GM12873 (cell line): ENCODE data around the gene CLIP1.
A peak's percentile ranks its signal among the peaks of the same experiment; 100 is the strongest.

Experiments used
- CTCF ChIP-seq: IDR thresholded peaks from 2 replicates; pipeline ENCODE4 v1.5.1; 2012; ENCODE audit warnings: low read depth, mild to moderate bottlenecking, moderate library complexity, low read length, control low read depth; ENCODE audit not compliant: insufficient read depth; ENCODE audit errors: missing control alignments

CLIP1 gene

GRCh38 chr12:122318607-122319605, 103.6 kb downstream of the CLIP1 start:
- no peak for TF ChIP-seq CTCF

GRCh38 chr12:122312926-122313325, 109.5 kb downstream of the CLIP1 start:
- TF ChIP-seq CTCF, result no peak

- no peak for TF ChIP-seq CTCF
Measured at GRCh38 chr12:122311696-122312095, 110.8 kb downstream of the CLIP1 start.

- no peak for TF ChIP-seq CTCF
Measured at GRCh38 chr12:122310626-122311333, 111.7 kb downstream of the CLIP1 start.

GRCh38 chr12:122309564-122310121, 112.8 kb downstream of the CLIP1 start:
- TF ChIP-seq CTCF, result no peak

- TF ChIP-seq CTCF, result no peak
Measured at GRCh38 chr12:122308811-122309210, 113.7 kb downstream of the CLIP1 start.

GRCh38 chr12:122306407-122306806, 116.1 kb downstream of the CLIP1 start:
- TF ChIP-seq CTCF, result peak; percentile 39
